Endothelial cell (in vitro differentiated cells): ENCODE results near the gene SLC6A18. TPM values are rescaled to one million over a fixed set of nuclear protein-coding genes. Genes with fewer than 3 reads are reported as not detected.

ENCODE experiments used
- DNase-seq: peaks from one replicate; pipeline ENCODE4 v3.0.0; 2021; ENCODE audit warnings: low spot score
- H3K27ac Mint-ChIP-seq: one replicate; pipeline ENCODE4 v1.8.0; 2021; ENCODE audit warnings: mixed read lengths, inconsistent platforms; ENCODE audit not compliant: unreplicated experiment
- H3K27me3 Mint-ChIP-seq: one replicate; pipeline ENCODE4 v1.8.0; 2021; ENCODE audit warnings: mild to moderate bottlenecking, moderate library complexity, mixed read lengths, inconsistent platforms; ENCODE audit not compliant: unreplicated experiment
- H3K36me3 Mint-ChIP-seq: one replicate; pipeline ENCODE4 v1.8.0; 2021; ENCODE audit warnings: mild to moderate bottlenecking, low read depth, mixed read lengths, inconsistent platforms; ENCODE audit not compliant: unreplicated experiment
- H3K4me1 Mint-ChIP-seq: one replicate; pipeline ENCODE4 v1.8.0; 2021; ENCODE audit warnings: mild to moderate bottlenecking, mixed read lengths, inconsistent platforms; ENCODE audit not compliant: unreplicated experiment
- H3K4me3 Mint-ChIP-seq: one replicate; pipeline ENCODE4 v1.8.0; 2021; ENCODE audit warnings: mild to moderate bottlenecking, mixed read lengths, inconsistent platforms; ENCODE audit not compliant: unreplicated experiment
- H3K9me3 Mint-ChIP-seq: one replicate; pipeline ENCODE4 v1.8.0; 2021; ENCODE audit warnings: mixed read lengths, inconsistent platforms; ENCODE audit not compliant: unreplicated experiment
- CTCF ChIP-seq: fragments of 200-600 bp; sonication (generic); IDR thresholded peaks from one replicate; pipeline ENCODE4 v1.5.0; 2021; ENCODE audit warnings: antibody characterized with exemption; ENCODE audit not compliant: unreplicated experiment
- total RNA-seq: library from RNA; stranded (reverse); fragmentation: NEBNext Ultra II Directional; extraction: Animal tissue kit (Norgen Biotek cat#: 25700); gene quantifications from one replicate; pipeline ENCODE4 v1.2.1, GENCODE V29; 2021; ENCODE audit not compliant: unreplicated experiment

SLC6A18 gene
- total RNA-seq, 1 donor from 2014 or later: not detected

DNA sequence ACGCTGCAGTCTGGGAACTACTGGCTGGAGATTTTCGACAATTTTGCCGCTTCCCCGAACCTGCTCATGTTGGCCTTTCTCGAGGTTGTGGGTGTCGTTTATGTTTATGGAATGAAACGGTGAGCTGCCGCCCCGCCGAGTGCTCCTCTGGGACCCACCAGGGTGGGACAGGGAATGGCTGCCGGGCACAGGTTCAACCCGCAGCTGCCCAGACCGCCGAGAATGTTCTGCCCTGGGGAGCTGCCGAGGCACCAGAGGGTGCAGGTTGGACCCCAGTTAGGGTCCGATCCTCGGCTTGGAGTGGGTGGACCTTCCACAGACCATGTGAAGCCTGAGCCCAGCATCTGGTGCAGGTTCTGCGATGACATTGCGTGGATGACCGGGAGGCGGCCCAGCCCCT is 19.1 kb downstream of the SLC6A18 start:
- H3K9me3 Mint-ChIP-seq: no peaks in the 10 kb centered on the region
- H3K36me3 Mint-ChIP-seq: peaks cover 4% of the 10 kb centered on the region
- peaks cover 10% of the 10 kb centered on the region for H3K4me1 Mint-ChIP-seq
- peak overlapping the region; percentile 42 for H3K27ac Mint-ChIP-seq
- H3K27me3 Mint-ChIP-seq: peaks cover 9% of the 10 kb centered on the region
- no peak overlapping the region for H3K4me3 Mint-ChIP-seq
- no peak for DNase-seq
- TF ChIP-seq CTCF: no peak

- no peak overlapping the region for H3K27ac Mint-ChIP-seq
- peaks cover 10% of the 10 kb centered on the region for H3K4me1 Mint-ChIP-seq
These were observed 19.8 kb downstream of the SLC6A18 start for GRCh38 chr5:1244976-1245375.

DNA sequence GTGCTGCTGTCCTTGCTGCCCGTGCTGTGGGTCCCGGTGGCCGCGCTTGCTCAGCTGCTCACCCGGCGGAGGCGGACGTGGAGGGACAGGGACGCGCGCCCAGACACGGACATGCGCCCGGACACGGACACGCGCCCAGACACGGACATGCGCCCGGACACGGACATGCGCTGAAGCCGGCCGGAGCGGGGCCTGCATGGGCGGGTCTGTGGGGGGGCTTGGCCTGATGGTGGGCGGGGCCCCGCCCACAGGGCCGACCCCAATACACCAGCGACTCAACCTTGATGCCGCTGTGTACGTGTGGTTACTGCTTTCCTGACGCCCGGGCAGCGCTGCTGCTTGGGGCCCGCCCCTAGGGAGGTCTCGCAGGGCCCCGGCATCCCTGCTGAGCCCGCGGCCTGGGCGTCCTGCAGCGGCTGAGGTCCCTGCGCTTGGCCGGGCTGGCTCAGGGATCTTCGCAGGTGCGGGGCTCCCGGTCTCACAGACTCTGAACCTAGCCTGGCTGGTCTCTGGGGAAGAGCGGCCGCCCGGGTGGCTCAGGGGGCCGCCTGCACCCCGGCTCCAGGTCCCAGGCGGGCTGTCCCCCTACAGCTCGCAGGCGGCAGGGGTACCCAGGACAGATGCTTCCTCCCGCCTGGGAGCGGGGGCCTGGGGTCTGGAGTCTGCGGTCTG is 20.9 kb downstream of the SLC6A18 start:
- Mint-ChIP-seq H3K4me3 (no peak overlapping the region), H3K4me1 (peaks cover 10% of the 10 kb centered on the region), H3K9me3 (no peaks in the 10 kb centered on the region), H3K27me3 (peaks cover 7% of the 10 kb centered on the region), H3K27ac (no peak overlapping the region), H3K36me3 (no peaks in the 10 kb centered on the region)
- DNase-seq: no peak
- no peak for TF ChIP-seq CTCF

More at GRCh38 chr5:1244976-1245375, 19.8 kb downstream of the SLC6A18 start:
- DNase-seq: peak; percentile 68
- Mint-ChIP-seq H3K9me3 (no peaks in the 10 kb centered on the region), H3K4me3 (no peak overlapping the region), H3K27me3 (peaks cover 9% of the 10 kb centered on the region), H3K36me3 (peaks cover 4% of the 10 kb centered on the region)
- no peak for TF ChIP-seq CTCF

DNA sequence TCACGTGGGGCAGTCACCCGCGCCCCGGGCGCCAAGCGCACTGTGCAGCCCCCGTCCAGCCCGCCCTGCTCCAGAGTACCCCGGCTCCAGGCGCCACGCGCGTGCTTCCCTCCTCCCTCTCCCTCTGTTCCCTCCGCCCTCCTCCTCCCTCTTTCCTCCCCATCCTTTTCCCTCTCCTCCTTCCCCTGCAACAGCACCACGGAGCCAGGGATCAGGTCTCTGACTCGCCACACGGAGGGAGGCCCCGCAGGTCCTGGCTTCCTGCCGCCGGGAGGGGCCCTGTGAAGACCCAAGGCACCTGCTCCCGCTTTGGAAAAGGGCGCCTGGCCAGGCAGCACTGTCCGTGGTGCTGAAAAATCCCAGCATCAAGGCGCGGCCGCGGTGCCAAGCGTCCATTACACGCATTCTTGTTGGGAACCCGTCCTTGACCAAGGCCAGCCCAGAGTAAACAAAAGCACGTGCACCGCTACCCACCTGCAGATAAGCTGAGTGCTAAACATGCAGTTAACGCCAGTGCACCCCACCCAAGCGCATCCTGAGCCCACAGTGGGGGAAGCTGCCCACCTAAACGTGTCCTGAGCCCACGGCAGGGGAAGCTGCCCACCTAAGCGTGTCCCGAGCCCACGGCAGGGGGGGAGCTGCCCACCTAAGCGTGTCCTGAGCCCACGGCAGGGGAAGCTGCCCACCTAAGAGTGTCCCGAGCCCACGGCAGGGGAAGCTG is 21.7 kb downstream of the SLC6A18 start:
- DNase-seq: peak; percentile 76
- Mint-ChIP-seq H3K27ac (no peak overlapping the region), H3K4me1 (peaks cover 10% of the 10 kb centered on the region), H3K27me3 (peaks cover 4% of the 10 kb centered on the region), H3K36me3 (no peaks in the 10 kb centered on the region), H3K4me3 (no peak overlapping the region), H3K9me3 (no peaks in the 10 kb centered on the region)
- no peak for TF ChIP-seq CTCF

GRCh38 chr5:1247811-1248210 is 22.6 kb downstream of the SLC6A18 start:
- Mint-ChIP-seq H3K27ac (no peak overlapping the region), H3K4me1 (peaks cover 10% of the 10 kb centered on the region), H3K27me3 (peaks cover 6% of the 10 kb centered on the region), H3K36me3 (no peaks in the 10 kb centered on the region), H3K4me3 (no peak overlapping the region), H3K9me3 (no peaks in the 10 kb centered on the region)
- TF ChIP-seq CTCF: no peak
- no peak for DNase-seq
